HEK293T (cell line): Measurements from ENCODE around the gene LARP4B.

Experiments used
- ARNT ChIP-seq: fragments of 450-650 bp; IDR thresholded peaks from 2 replicates; pipeline ENCODE4 v1.6.1; 2017; ENCODE audit warnings: mild to moderate bottlenecking
- ELF4 ChIP-seq: fragments of 450-650 bp; IDR thresholded peaks from 2 replicates; pipeline ENCODE4 v1.6.1; 2017; ENCODE audit warnings: antibody characterized with exemption
- FOXA1 ChIP-seq: fragments of 450-650 bp; IDR thresholded peaks from 2 replicates; pipeline ENCODE4 v1.6.1; 2016; ENCODE audit warnings: mild to moderate bottlenecking
- FOXM1 ChIP-seq: fragments of 450-650 bp; IDR thresholded peaks from 2 replicates; pipeline ENCODE4 v1.6.1; 2017; ENCODE audit warnings: mild to moderate bottlenecking, borderline replicate concordance
- LEF1 ChIP-seq: fragments of 450-650 bp; IDR thresholded peaks from 2 replicates; pipeline ENCODE4 v1.6.1; 2017; ENCODE audit warnings: mild to moderate bottlenecking, borderline replicate concordance
- NFRKB ChIP-seq: fragments of 450-650 bp; IDR thresholded peaks from 2 replicates; pipeline ENCODE4 v1.6.1; 2016; ENCODE audit warnings: mild to moderate bottlenecking, moderate library complexity
- SP1 ChIP-seq: fragments of 450-650 bp; IDR thresholded peaks from 2 replicates; pipeline ENCODE4 v1.6.1; 2017
- ZNF384 ChIP-seq: fragments of 450-650 bp; IDR thresholded peaks from 2 replicates; pipeline ENCODE4 v1.6.1; 2016

DNA sequence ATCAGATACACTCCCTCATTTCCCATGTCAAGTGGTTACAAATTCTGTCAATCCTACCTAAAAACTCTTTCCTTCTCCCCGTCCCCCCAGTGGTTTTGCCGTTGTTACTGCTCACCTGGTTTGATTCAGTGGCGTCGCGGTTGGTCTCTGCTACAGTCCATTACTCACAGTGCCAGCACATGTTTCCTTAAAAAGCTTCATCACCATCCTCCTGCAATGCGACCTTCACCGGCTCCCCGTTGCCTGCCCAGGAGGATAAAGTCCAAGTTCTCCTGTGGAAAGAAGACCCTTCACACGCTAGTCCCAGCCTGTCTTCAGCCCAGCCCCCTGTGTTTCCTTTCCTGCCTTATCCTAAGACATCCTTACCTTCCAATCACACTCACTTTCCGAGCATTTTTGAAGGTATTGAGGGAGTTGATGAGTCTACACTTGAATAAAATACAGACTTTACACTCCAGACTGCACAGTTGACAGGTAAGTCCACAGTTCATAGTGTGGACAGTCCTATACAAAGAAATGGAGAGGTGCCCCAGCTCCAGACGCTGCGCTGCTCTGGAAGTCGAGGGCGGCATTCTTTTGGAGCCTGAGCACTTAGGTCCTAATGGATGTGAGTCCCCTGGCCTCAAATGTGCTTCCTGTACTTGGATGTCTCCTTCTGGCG is 3.4 kb upstream of the LARP4B start:
- no peak for TF ChIP-seq SP1
- no peak for TF ChIP-seq FOXA1
- TF ChIP-seq LEF1, result no peak
- TF ChIP-seq ZNF384, result no peak
- TF ChIP-seq ARNT, result no peak
- TF ChIP-seq ELF4, result no peak
- TF ChIP-seq NFRKB, result no peak
- no peak for TF ChIP-seq FOXM1
